ENCODE measurements around the gene MMP13. TPM values are rescaled to one million over a fixed set of nuclear protein-coding genes. Genes with fewer than 3 reads are reported as not detected.
"Not testable (repeated sequence)": the region's sequence is repeated elsewhere in the genome, so short reads cannot be mapped to it uniquely, and the experiment has no call there.

Gene MMP13
- total RNA-seq, 4 donors from 2014 or later = not detected

DNA sequence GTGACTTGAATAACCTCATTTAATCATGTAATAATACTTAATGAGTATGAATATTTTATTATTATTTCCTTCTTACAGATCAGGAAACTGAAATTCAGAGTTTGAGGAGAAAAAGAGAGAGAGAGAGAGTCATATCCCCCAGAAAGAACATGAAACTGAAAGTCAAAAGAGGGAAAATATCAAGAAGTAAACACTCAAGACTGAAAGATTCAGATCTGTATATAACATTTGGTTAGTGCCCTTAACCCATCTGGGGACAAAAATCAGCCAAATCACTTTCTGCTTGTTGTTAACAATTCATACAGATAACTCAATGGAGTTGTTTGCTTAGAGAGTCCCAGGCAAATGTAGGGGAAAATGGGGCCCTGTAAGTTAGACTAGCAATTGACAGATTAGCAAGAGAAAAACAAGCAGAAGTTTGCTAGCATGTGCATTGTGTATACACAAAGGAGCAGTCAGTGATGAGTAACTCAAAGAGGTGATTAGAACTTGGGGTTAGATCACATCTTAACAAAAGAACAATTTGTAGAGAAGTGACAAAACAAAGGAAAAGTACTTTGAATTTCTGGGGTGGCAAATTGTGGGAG, 25.9 kb upstream of the MMP13 start:
- intact Hi-C loops (cut with DNase I; ENCODE audit: low total_unique reads) = no loop called here
- in situ Hi-C loops (cut with MboI; ENCODE audit: low sequenced_read_pairs in 4 of 4) = no loop called here
- H3K27me3 ChIP-seq = no peaks in the 10 kb centered on the region
- DNase-seq = no peak
- H3K27ac ChIP-seq = no peak overlapping the region
- no peaks in the 10 kb centered on the region for H3K36me3 ChIP-seq
- TF ChIP-seq POLR2A (IDR thresholded peaks at IDR 0.05) = no peak
- no peaks in the 10 kb centered on the region for H3K4me1 ChIP-seq
- no peak for ATAC-seq
- H3K4me3 ChIP-seq = no peak overlapping the region
- no peaks in the 10 kb centered on the region for H3K9me3 ChIP-seq

DNA sequence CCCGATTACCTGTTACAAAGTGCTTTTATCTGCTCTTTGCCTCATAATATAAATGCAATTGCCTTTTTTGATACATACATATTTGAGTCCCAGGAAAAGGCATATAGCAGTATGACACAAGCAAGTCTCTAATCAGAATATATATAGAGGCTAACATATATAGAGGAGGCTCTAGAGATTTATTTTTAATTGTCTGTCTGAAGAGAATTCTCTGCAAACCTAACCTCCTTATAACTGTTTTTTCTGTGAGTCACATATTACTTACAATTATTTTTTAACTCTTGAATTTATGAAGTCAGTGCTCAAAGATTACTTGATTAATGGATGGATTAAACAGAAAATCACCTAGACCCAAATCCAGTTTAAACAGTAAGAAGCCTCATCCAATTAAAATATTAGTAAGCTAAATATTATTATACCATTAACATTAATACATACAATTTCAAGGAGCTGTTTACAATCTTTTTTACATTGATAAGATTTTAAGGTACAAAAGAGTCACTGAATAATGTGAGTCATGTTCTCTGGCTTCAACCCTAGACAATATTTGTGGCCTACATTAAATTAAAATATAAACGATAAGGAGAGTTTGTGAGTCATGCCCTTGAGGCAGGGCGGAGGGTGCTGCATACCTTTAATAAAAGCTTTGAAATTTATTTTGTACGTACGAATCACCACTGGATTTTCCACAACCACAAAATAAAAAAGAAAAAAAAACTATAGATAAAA, 19.2 kb upstream of the MMP13 start:
- Histone ChIP-seq H3K36me3 (no peaks in the 10 kb centered on the region), H3K4me1 (no peaks in the 10 kb centered on the region), H3K4me3 (no peak overlapping the region), H3K9me3 (no peaks in the 10 kb centered on the region), H3K27me3 (no peaks in the 10 kb centered on the region), H3K27ac (no peak overlapping the region)
- ATAC-seq (no peak), DNase-seq (no peak)
- TF ChIP-seq, protein P1, sequence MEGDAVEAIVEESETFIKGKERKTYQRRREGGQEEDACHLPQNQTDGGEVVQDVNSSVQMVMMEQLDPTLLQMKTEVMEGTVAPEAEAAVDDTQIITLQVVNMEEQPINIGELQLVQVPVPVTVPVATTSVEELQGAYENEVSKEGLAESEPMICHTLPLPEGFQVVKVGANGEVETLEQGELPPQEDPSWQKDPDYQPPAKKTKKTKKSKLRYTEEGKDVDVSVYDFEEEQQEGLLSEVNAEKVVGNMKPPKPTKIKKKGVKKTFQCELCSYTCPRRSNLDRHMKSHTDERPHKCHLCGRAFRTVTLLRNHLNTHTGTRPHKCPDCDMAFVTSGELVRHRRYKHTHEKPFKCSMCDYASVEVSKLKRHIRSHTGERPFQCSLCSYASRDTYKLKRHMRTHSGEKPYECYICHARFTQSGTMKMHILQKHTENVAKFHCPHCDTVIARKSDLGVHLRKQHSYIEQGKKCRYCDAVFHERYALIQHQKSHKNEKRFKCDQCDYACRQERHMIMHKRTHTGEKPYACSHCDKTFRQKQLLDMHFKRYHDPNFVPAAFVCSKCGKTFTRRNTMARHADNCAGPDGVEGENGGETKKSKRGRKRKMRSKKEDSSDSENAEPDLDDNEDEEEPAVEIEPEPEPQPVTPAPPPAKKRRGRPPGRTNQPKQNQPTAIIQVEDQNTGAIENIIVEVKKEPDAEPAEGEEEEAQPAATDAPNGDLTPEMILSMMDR (IDR thresholded peaks at IDR 0.05 in 4 of 5, conservative IDR thresholded peaks at IDR 0.05 in 1 of 5) = no peak
- no peak for TF ChIP-seq POLR2A (IDR thresholded peaks at IDR 0.05)
- in situ Hi-C loops (cut with MboI; ENCODE audit: low sequenced_read_pairs in 4 of 4) = no loop called here
- intact Hi-C loops (cut with DNase I; ENCODE audit: low total_unique reads) = no loop called here

DNA sequence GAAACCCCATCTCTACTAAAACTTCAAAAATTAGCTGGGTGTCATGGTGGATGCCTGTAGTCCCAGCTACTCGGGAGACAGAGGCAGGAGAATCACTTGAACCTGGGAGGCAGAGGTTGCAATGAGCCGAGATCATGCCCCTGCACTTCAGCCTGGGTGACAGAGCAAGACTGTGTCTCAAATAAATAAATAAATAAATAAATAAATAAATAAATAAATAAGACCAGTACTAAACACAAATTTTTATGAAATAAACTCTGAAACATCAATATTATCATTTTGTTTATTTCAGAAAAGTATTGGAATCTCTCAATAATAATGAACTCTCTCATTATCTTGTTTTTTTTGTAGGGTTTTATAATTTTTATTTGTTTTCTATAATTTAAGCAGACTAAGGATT, 18.2 kb upstream of the MMP13 start:
- H3K9me3 ChIP-seq; H3K27me3 ChIP-seq; DNase-seq; H3K36me3 ChIP-seq; in situ Hi-C loops (cut with MboI; ENCODE audit: low sequenced_read_pairs in 4 of 4); ATAC-seq; intact Hi-C loops (cut with DNase I; ENCODE audit: low total_unique reads); H3K4me3 ChIP-seq; H3K27ac ChIP-seq; H3K4me1 ChIP-seq: not testable (repeated sequence)

DNA sequence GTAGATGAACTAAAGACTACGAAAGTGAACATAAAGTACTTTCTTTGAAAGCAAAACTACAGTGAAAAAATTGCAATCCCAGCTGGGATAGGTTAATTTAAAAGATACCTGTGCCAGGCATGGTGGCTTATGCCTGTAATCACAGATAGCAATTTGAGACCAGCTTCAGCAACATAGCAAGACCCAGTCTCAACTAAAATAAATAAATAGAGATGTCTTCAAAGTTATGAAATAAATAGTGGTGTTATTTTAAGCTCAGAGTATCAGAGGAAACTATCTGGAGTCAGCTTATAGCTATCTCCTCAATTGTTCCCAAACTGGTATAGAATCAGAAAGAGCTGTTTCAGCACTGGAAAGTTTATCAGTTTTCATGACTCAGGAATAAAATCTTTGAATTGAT, 17.3 kb upstream of the MMP13 start:
- no peaks in the 10 kb centered on the region for H3K9me3 ChIP-seq
- no peak overlapping the region for H3K4me3 ChIP-seq
- H3K27ac ChIP-seq = no peak overlapping the region
- TF ChIP-seq, protein P1 (IDR thresholded peaks at IDR 0.05 in 4 of 5, conservative IDR thresholded peaks at IDR 0.05 in 1 of 5) = no peak
- no peak for TF ChIP-seq POLR2A (IDR thresholded peaks at IDR 0.05)
- no peak for ATAC-seq
- in situ Hi-C loops (cut with MboI; ENCODE audit: low sequenced_read_pairs in 4 of 4) = no loop called here
- no peaks in the 10 kb centered on the region for H3K27me3 ChIP-seq
- intact Hi-C loops (cut with DNase I; ENCODE audit: low total_unique reads) = no loop called here
- DNase-seq = no peak
- no peaks in the 10 kb centered on the region for H3K36me3 ChIP-seq
- H3K4me1 ChIP-seq = no peaks in the 10 kb centered on the region

DNA sequence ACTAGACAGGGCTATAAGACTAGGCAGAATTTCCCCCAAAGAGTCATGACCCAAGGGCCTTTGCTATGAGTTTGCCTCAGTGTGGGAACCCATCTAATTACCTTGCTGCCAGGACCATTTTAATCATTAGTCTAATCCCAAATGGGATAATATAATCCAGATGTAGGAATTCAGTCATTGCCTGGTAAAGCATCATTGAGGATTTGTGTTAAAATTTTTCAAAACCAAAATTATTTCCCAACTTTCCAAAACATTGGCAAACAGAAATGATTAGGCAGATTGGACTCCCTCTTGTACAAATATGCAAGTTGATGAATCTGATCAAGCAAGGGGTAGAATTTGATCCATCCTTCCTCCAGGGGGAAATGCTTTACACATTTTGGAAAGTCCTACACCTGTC, 16.2 kb upstream of the MMP13 start:
- Histone ChIP-seq H3K27ac (no peak overlapping the region), H3K4me3 (no peak overlapping the region), H3K4me1 (no peaks in the 10 kb centered on the region), H3K36me3 (no peaks in the 10 kb centered on the region), H3K27me3 (no peaks in the 10 kb centered on the region), H3K9me3 (no peaks in the 10 kb centered on the region)
- DNase-seq (no peak), ATAC-seq (no peak)
- in situ Hi-C loops (cut with MboI; ENCODE audit: low sequenced_read_pairs in 4 of 4) (no loop called here), intact Hi-C loops (cut with DNase I; ENCODE audit: low total_unique reads) (no loop called here)
- TF ChIP-seq, protein P1 (IDR thresholded peaks at IDR 0.05 in 4 of 5, conservative IDR thresholded peaks at IDR 0.05 in 1 of 5) = no peak
- no peak for TF ChIP-seq POLR2A (IDR thresholded peaks at IDR 0.05)

All from gastrocnemius medialis (tissue), 4 donors.